C4-2B (cell line): ENCODE measurements around the gene CCL4.

ENCODE experiments used
- CTCF ChIP-seq: fragments of 450-650 bp; conservative IDR thresholded peaks from 2 replicates; pipeline ENCODE4 v1.5.1; 2017; ENCODE audit warnings: mild to moderate bottlenecking
- ZFX ChIP-seq: fragments of 450-650 bp; IDR thresholded peaks from 2 replicates; pipeline ENCODE4 v1.6.1; 2017

DNA sequence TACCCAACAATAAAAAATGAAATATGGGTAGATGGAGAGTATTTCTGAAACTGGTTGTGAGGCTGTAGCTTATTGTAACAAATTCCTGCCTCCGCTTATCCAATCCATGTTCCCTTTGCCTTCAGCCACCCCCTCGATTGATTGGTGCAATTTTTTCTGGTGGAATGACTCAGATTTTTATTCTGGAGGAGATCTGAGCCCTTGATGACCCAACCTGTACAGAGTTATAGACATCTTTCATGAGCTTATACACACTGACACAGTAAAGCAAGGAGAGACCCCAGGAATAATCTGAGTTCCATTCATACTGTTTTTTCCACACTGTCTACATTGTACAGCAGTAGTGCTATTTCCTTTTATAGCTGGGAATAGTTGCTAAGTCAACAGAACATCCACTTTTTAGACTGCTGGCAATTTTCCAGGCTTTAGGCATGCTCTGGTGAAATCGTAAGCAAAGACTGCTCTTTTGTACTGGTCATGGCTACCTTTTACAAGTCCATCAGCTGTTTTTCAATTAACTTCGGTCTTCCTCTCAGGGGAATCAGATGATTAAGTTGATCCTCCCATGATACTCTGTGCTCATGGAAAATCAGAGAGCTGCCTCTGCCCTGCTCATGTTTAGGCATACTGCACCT lies 30.1 kb downstream of the CCL4 start:
- TF ChIP-seq CTCF, result no peak
- TF ChIP-seq ZFX, result no peak
